ENCODE measurements around the gene ABTB1. TPM values are rescaled to one million over a fixed set of nuclear protein-coding genes. Genes with fewer than 3 reads are reported as not detected.

The ABTB1 gene
- total and polyA plus RNA-seq, 2 of the 13 experiments (the other 11 are each of a cell fraction or from before 2014, with no cell fraction given) = 0.42 to 14.5 TPM

GRCh38 chr3:127690823-127691452 is 18.2 kb downstream of the ABTB1 start (continued):
- TF ChIP-seq ZNF687 (CRISPR knock-in tag; IDR thresholded peaks at IDR 0.05) (peak; percentile 49), AKNA (CRISPR knock-in tag; IDR thresholded peaks at IDR 0.05; ENCODE audit: borderline replicate concordance) (no peak), HOXA9 (CRISPR knock-in tag; IDR thresholded peaks at IDR 0.05; ENCODE audit: borderline replicate concordance) (no peak), RXRB (CRISPR knock-in tag; IDR thresholded peaks at IDR 0.05; ENCODE audit: borderline replicate concordance) (0 out of 2 replicates have a peak, but pooled peaks have one; percentile 14), ZKSCAN5 (CRISPR knock-in tag; IDR thresholded peaks at IDR 0.05) (no peak), NR2F1 (CRISPR knock-in tag; IDR thresholded peaks at IDR 0.05) (no peak), ZNF839 (CRISPR knock-in tag; IDR thresholded peaks at IDR 0.05; ENCODE audit: borderline replicate concordance) (no peak), SRF (IDR thresholded peaks at IDR 0.05; ENCODE audit: low read depth, low read length) (no peak), THAP9 (CRISPR knock-in tag; IDR thresholded peaks at IDR 0.05; ENCODE audit: borderline replicate concordance) (no peak), PHF20 (CRISPR knock-in tag; IDR thresholded peaks at IDR 0.05) (no peak), MNT (IDR thresholded peaks at IDR 0.05) (no peak), ZNF644 (CRISPR knock-in tag; IDR thresholded peaks at IDR 0.05; ENCODE audit: low read depth) (no peak), ZNF878 (CRISPR knock-in tag; IDR thresholded peaks at IDR 0.05) (no peak), ZFY (CRISPR knock-in tag; IDR thresholded peaks at IDR 0.05) (peak; percentile 88), ZNF563 (CRISPR knock-in tag; IDR thresholded peaks at IDR 0.05) (no peak)

Data from HepG2 (cell line).